Activated T-cell treated with anti-CD3 and anti-CD28 coated beads, Interleukin-2, amount 50 U/mL, for 1 hour (primary cell): ENCODE results near the gene NETO1.

Experiments
- DNase-seq: peaks from one replicate; pipeline ENCODE4 v3.0.0-alpha.2; 2020

Gene NETO1

DNA sequence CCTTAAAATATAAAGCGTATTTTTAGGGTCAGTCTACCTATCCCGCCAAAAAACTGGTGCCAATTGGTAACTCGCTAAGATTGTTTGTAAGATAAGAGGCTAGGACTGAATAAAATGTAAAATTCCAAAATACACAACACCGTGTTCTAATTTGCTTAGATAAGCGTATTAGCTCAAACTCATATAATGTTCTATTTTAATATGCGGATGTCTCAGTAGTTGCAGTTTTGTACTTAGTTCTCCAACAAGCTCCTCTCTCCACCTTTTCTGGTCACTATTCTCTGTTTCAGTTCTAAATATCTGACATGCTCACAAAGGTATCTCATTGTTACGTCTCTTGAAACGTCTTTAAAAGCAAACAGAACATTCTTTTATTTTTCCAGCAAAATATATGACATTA lies 24.0 kb downstream of the NETO1 start:
- DNase-seq: no peak

DNA sequence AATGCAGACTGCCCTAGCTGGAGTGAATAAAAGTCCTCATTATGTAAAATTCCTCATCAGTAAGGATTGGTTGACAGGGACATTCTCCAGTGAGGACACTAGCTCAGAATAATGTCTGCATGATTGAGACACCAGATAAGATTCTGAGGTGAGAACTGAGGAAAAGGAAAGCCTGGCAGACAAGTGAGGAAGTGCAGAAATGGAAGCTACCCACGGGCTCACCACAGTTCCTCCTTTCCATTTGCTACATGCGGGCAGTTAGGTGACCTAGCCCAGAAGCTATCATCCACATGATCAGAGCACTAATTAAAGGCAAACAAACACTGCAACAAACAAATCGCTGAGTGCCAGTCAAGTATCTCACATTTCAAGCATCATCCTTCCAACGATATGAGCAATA lies 27.7 kb downstream of the NETO1 start:
- no peak for DNase-seq

DNA sequence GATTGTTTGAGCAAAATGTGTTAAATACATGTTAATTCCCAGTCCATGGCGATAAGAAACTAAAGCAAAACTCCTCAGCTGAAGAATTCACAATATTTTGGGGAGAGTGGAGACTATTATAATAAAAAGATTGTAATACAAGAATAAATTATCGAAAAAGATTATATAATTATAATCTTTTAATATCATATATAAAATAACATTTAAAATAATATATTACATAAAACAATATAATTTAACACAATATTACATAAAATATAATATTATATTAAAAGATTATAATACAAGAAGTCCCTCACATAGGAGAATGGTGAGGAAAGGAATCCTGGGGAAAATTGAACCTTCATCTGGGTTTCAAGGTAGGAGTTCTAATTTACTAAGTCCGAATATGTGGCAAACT lies 33.1 kb downstream of the NETO1 start:
- DNase-seq: no peak

DNA sequence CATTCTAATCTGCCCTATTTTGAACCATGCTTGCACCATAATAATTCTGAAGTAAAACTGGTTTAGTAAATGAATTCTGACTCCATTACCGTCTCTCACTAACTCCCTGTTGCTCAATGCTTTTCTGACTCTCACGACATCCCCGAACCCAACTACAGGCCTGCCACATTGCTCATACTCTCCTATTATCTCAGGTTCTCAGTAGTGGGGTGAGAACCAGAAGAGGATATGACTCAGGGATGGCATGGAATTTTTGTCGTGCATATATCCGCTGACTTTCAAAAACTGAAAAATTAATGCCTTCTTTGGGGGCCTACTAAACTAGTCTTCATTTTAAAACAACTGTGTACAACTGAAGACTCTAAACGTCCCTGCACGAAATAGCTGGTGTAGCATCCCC lies 34.3 kb downstream of the NETO1 start:
- DNase-seq: no peak

DNA sequence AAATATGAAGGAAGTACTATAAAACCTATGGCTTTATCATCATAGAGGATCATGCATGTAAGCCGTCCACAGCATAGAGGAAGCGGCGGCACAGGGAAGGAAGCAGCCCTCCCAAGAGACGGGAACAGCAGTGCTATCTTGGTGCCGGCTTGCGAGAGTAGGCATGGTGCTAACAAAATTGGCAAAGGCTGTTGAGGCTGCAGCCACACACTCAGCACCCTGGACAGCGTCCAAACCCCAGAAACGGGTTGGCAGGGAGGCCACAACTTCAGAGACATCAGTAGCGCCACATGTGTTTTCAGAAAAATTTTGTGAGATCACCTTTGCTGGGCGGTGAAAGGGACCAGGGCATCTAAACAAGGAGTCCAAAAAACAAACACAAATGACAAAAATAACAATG lies 37.7 kb downstream of the NETO1 start:
- DNase-seq: no peak

DNA sequence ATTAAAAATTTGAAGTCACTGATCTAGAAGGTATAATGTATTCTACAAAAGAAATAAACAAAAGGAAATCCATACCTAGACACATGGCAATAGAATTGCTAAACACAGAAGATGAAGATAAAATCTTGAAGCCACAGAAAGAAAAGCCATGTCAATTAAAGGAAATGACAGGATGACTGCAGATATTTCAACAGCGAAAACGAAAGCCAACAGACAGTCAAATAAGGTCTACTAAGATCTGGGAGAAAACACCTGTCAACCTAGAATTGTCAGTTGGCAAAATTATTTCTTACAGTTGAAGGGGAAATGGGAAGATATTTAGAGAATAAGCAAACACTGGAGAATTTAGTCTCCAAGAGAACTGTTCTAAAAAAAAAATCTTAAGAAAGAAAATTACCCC lies 39.2 kb downstream of the NETO1 start:
- DNase-seq: no peak

DNA sequence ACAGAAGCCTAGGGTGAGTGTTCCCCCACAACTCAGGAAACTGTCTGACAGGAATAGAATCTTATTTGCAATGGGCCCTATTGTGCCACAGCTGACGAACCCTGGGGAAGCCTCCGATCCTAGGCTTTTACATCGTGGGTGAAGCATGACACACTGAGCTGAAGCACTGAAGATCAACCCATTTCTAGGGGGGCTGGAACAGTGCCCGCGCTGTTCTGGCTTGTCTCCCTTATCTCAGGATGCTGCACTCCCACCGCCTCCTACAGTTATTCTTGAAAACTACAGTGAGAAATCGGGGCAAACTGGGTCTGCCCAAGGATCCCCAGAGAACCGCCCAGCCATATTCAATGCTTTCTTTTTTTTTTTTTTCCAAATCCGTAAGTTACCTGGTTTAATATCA lies 41.1 kb downstream of the NETO1 start:
- no peak for DNase-seq

DNA sequence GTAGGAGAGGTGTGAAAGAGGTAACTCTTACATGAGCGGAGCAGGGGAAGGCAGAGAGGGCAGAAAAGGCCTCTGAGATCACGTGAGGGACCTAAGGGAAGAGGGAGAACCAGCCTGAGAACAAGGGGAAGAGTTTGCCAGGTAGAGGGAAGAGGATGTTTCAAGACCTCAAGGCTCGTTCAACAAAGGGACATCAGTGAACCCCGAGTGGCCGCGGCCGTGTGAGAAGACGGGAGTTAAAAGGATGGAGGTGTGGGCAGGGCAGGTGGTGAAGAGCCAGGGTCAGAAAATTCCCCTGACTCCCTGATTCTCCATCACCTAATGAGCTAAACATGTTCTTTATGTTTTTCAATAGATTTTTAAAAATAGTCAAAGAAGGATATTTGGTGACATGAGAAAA lies 44.4 kb downstream of the NETO1 start:
- no peak for DNase-seq

DNA sequence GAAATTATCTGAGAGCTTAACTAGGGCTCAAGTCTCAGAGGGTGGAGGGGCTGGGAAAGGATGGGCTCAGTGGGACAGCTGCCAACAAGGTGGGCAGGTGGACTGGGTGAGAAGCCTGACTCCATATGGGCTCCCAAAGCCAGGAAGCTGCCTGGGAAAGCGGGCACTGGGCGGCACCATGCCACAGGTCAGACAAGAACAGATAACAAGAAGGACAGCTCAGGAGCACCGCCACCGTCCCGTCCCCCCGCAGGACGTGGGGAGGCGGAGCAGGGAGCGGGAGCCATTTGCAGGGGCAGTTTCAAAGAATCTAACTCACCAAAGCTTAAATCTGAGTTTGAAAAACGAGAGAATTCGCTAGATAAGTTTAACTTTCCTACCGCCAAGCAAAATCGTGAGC lies 45.6 kb downstream of the NETO1 start:
- no peak for DNase-seq

DNA sequence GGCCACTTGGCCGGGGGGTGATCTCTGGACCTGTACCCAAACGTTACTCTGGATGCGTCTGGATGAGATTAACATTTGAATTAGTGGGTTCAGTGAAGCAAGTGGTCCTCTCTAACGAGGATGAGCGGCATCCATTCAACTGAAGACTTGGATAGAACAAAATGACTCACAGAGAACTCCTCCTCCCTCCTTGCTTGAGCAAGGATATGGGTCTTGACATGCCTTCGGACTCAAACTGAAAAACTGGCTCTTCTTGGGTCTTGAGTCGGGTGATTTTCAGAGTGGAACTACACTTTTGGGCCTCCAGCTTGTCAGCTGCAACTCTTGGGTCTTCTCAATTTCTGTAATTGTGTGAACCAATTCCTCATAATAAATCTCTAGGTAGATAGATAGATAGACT lies 47.2 kb downstream of the NETO1 start:
- DNase-seq: no peak

DNA sequence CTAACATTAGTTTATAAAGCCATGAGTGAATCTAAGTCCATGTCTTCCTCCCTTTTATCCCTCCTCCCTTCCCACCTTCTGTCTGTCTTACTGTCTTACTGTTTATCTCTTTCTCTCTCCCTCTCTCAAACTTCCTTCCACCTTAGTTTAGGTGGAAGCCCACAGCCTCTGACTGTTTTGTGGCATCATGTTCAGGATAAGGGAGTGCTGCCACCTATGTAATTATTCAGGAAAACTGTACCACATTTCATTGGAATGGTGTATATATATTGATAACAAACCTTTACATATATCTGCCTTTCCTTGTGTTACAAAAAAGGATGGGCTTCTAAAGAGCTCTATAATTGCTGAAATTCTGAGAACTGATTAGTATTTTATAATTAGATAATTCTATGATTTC lies 48.7 kb downstream of the NETO1 start:
- no peak for DNase-seq

DNA sequence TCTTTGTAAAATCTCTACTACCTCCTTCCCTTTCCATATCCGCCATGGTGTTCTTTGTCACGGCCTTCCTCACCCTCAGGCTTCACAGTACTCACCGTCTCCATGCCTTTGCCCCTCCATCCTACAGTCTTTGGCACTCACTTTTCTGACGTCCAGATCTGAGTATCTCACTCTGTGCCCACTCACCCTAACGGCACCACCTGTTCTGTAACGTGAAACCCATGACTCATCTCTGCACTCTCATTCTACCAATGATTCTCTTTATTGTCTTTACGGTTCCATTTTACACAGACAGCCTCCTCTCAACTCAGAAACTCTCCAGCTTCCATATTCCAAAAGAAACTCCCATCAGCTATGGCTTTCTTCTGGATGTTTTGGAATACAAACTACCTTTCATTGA lies 56.7 kb downstream of the NETO1 start:
- no peak for DNase-seq

DNA sequence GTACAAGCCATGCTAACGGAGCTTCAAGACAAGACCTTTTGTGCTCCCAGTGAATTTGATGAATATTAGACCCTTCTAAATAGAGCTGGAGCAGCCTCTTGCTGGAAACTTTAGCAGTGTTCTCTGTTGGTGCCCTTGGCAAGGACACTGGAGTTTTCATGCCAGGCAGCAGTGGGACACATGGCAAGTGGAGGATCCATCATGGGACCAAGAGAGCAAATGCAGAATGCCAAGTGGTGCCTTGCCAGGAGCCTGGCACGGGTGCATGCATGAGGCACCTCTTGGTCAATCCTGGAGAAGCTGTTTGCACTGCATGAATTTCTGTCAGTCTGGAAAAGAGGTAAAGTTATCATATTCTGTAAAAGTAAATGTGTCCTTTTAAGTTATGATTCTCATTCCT lies 59.1 kb downstream of the NETO1 start:
- DNase-seq: no peak

DNA sequence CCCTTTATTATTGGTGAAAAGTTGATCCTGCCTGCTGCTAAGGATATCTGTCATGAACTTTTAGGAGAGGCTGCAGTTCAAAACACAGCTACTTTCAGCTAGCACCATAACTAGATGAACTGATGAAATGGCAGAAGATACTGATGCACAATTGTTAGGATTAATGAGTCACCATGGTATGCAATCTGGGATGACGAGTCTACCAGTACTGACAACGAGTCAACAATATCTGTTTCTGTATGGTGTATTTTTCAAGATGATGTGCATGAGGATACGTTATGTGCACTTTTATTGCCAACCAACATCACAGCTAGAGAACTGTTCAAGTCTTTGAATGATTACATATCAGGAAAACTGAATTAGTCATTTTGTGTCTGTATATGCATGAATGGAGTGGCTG lies 68.7 kb downstream of the NETO1 start:
- no peak for DNase-seq

DNA sequence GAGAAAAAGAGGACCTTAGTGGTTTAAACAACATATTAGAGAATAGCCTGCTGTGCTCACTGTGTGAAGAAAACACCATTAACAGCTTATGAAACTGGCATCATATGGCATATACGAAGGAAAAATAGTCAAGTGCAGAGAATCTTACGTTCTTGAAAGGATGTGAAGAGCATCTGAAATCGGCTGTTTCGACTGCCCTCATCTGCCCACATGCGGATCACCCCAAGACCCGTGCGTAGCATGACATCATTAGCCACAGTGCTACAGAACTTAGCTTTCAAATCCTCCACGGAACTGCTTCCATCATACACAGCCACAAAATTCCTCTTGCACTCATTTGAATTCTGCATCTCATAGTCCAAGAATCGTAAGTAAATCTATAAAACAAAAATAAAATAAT lies 84.3 kb downstream of the NETO1 start:
- DNase-seq: no peak

DNA sequence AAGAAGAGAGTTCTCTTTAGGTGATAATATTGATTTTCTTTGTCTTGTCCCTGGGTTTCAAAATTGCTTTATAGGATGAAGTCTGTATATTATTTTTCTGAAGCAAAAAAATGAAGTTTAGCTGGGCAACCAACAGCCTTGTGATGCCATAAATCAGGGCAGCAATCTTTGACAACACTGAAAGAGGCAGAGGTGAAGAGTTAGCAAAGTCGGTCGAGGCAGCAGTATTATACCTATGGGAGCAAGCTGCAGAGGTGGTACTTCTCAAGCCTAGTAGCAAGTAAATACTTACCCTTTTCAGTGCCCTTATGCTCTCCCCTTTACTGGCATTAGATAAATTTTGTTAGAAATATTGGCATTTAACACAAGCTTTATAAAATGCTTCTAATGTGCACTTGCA lies 92.9 kb downstream of the NETO1 start:
- DNase-seq: no peak

DNA sequence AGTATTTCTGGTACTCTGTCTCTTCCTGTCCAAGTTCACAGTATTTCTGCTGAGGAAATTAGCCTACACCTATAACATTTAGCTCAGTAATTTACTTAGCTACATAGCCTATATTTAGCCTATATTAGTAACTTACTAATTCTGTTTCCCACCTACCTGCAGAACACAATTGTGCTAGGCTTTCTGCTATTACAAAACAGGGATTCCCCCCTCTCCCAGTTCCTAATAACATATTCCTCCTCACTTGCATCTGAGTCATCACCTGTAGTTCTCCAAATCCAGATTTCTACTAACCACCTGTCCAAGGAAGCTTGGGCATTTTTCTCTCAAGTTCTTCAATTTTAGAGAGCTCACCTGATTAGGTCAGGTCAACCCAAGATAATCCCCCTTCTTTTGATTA lies 94.9 kb downstream of the NETO1 start:
- no peak for DNase-seq

DNA sequence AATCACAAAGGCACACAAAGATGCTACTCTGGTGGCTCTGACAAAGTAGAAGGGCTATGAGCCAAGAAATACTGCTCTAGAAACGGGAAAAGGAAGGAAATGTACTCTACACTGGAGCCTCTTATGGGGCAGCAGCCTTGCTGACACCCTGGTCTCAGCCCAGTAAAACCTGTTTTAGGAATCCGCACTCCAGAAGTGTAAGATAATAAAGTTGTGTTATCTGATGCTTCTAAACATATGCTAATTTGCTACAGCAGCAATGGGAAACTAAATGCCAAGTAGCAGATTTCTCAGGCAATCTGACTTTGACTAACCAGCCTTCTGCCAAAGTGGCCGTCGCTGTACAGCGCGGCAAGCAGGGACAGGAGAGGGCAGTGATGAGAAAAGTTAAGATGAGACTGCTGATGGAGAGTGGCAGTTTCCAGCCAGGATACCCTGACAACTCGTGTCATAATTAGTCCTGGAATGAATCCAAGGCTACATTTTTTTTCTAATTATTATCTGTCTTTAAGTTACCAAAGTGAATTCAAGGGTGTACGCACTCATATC lies 99.0 kb downstream of the NETO1 start:
- DNase-seq: no peak

DNA sequence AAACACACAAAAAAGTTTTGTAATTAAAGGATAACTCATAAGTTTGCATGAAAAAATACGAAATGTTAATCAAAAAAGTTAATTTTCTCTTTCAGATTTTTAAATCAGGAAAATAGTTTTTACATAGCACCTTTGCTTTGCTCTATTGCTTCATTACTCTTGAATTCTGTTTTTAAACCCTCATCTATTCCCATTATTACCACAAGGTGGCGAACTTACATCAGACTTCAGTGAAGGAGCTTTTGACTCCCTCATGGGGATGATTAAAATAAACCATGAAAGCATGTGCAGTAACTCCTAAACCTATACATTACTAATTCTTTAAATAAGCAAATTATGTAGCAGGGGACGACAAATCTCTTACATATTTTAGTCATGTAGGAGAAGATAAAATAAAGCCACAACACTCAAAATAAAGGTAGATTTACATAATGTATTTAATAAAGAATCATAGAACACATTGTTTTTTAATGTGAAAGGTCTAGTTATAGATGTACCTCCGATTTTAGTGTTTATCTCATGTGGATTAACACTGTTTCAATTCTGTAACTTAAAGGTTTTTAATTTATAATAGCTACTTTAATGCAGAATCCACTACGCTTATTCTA lies 105.2 kb downstream of the NETO1 start:
- no peak for DNase-seq

DNA sequence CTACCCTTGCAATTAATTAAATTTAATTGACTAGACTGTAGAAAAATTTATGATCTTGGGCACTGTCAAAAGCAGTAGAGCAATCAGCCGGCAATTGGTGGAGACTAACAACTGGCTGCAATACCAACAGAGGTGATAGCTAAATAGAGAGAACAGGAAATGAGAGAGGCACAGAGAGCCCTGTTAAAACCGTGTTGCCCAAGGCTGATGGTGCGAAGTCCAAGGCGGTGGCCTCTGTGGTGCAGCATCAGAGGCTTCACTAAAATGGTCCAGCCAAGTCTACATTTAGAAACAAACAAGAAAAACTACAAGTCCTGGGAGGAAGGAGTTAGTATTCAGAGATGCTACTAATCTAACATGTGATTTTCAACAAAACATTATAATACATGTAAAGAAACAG lies 115.6 kb downstream of the NETO1 start:
- DNase-seq: no peak

DNA sequence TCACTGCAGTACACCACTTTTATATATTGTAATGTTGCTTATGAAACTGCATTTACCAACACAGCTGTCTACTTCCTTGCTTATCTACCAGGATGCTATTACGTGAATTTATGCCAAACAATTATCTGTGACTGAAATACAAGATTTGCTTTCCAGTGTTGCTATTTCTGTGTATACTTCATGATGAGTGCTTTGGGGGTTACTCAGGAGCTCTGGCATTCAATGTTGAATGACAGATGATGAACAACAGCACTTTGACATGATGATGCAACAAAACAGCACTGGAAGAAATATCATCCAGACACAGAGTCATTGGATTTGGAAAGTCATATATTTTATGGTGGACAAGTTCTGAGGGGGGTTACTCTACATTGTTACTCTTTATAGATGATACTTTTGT lies 125.8 kb downstream of the NETO1 start:
- no peak for DNase-seq

DNA sequence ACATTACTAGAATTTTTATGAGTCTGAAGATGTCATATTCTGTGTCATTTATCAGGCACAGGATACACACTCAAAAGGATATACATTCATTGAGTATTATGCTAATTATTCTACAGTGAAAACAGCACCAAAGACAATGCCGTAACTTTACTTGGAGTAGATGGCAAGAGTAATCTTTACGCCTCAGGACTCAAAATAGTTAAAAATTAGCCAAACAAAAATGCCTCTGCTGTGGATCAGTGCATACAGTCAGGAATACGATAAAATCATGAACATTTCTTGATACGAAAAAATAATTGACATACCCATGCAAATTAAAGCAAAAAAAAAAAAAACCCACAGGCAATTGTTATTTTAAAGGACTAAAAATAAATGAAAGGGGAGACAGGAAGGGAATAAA lies 129.7 kb downstream of the NETO1 start:
- no peak for DNase-seq

DNA sequence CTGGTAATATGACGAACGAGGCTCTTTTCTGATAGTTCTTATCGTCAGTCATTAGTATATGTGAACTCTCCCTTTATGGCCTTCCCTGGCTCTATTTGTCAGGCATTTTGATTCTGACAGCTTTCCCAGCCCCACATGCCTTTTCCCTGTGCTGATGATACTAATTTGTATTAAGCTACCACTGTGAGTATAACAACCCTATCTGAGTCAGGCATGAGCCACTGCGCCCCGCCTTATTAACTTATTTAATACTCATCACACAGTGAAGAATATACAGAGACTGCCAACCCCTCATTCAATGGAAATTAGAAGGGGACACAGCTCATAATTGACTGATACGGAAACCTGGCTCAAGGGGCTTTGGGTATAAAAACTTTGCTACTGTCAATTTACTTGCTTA lies 140.0 kb downstream of the NETO1 start:
- no peak for DNase-seq

DNA sequence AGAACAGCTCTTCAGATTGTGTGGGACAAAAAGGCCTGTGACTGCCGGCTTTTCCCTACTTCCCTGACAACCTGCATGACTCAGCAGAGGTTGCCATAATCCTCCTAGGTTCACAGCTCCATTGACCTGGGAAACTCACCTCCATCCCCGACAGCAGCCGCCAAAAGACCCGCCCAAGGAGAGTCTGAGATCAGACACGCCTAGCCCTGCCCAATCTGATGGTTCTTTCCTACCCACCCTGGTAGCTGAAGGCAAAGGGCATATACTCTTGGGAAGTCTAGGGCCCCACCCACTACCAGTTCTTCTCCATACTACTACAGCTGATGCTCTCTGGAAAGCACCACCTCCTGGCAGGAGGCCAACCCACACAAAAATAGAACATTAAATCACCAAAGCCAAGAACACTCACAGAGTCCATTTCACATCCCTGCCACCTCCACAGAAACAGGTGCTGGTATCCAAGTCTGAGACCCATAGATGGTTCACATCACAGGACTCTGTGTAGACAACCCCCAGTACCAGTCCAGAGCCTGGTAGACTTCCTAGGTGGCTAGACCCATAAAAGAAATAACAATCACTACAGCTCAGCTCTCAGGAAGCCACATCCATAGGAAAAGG lies 140.6 kb downstream of the NETO1 start:
- DNase-seq: no peak

DNA sequence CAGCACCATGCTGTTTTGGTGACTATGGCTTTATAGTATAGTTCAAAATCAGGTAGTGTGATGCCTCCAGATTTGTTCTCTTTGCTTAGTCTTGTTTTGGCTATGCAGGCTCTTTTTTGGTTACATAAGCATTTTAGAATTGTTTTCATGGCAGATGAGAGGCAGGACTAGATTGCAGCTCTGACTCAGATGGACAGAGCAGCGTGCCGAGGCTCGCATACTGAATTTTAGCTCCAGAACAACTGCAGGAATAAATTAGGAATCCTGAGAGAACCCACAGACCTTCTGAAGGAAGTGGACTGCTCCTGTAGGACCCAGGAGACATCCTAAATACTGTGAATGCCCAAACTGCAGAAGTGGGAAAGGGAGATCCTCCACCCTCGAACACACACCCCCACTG lies 141.6 kb downstream of the NETO1 start:
- no peak for DNase-seq
